Keratinocyte (primary cell): Measurements from ENCODE around the gene TRAPPC14. TPM values are rescaled to one million over a fixed set of nuclear protein-coding genes. Genes with fewer than 3 reads are reported as not detected.

Experiments used
- DNase-seq: peaks from one replicate; pipeline ENCODE4 v3.0.0-alpha.2; 2011; ENCODE audit warnings: low read depth, missing footprints, low spot score
- FAIRE-seq: peaks from 2 replicates; lab custom pipeline; 2011; peaks lifted over from hg19 to GRCh38; lab: Jason Lieb, UNC
- H2AFZ ChIP-seq: 2 replicates; pipeline ENCODE4 v1.6.0; 2012; ENCODE audit warnings: low read length, control low read depth, inconsistent platforms; ENCODE audit not compliant: control insufficient read depth
- H3K27ac ChIP-seq: 2 replicates; pipeline ENCODE4 v1.5.1; 2011; ENCODE audit warnings: low read length; ENCODE audit not compliant: control insufficient read depth, insufficient read depth
- H3K27me3 ChIP-seq: 3 replicates; pipeline ENCODE4 v1.6.0; 2011; ENCODE audit warnings: low read length; ENCODE audit not compliant: control insufficient read depth, insufficient read depth; ENCODE audit errors: extremely low read depth
- H3K36me3 ChIP-seq, 2 experiments: 2 replicates in 1 of 2; 3 replicates in 1 of 2; pipeline ENCODE4 v1.5.1; 2011; ENCODE audit warnings: low read length in 2 of 2, mild to moderate bottlenecking in 1 of 2; ENCODE audit not compliant: control insufficient read depth in 2 of 2, insufficient read depth in 2 of 2; ENCODE audit errors: extremely low read depth in 1 of 2
- H3K4me1 ChIP-seq: 3 replicates; pipeline ENCODE4 v1.5.1; 2011; ENCODE audit warnings: low read length; ENCODE audit not compliant: control insufficient read depth, insufficient read depth; ENCODE audit errors: extremely low read depth
- H3K4me2 ChIP-seq: 3 replicates; pipeline ENCODE4 v1.6.0; 2011; ENCODE audit warnings: low read depth, low read length; ENCODE audit not compliant: control insufficient read depth, insufficient read depth; ENCODE audit errors: extremely low read depth
- H3K4me3 ChIP-seq, 3 experiments: fragments of 200-600 bp in 1 of 3; sonication (generic) in 1 of 3; 2 replicates in 2 of 3; 3 replicates in 1 of 3; pipeline ENCODE4 v1.5.1; 2011 to 2016; ENCODE audit warnings: low read length in 3 of 3, mild to moderate bottlenecking in 3 of 3, control low read depth in 2 of 3, inconsistent platforms in 1 of 3, low read depth in 1 of 3, mixed read lengths in 1 of 3, mixed run types in 1 of 3, moderate library complexity in 1 of 3; ENCODE audit not compliant: control insufficient read depth in 2 of 3, insufficient read depth in 2 of 3; ENCODE audit errors: extremely low read depth in 1 of 3
- H3K79me2 ChIP-seq: 2 replicates; pipeline ENCODE4 v1.6.0; 2012; ENCODE audit warnings: low read length; ENCODE audit not compliant: control insufficient read depth, insufficient read depth
- H3K9ac ChIP-seq: 3 replicates; pipeline ENCODE4 v1.6.0; 2011; ENCODE audit warnings: low read length; ENCODE audit not compliant: control insufficient read depth, insufficient read depth; ENCODE audit errors: extremely low read depth
- H3K9me1 ChIP-seq: 3 replicates; pipeline ENCODE4 v1.6.0; 2011; ENCODE audit warnings: low read length; ENCODE audit not compliant: control insufficient read depth, insufficient read depth; ENCODE audit errors: extremely low read depth
- H3K9me3 ChIP-seq: 2 replicates; pipeline ENCODE4 v1.5.1; 2012; ENCODE audit warnings: low read depth, low read length; ENCODE audit not compliant: control insufficient read depth
- H4K20me1 ChIP-seq: 3 replicates; pipeline ENCODE4 v1.6.0; 2011; ENCODE audit warnings: low read length; ENCODE audit not compliant: control insufficient read depth, insufficient read depth; ENCODE audit errors: extremely low read depth
- CTCF ChIP-seq, 3 experiments: IDR thresholded peaks in 1 of 3; conservative IDR thresholded peaks in 1 of 3; optimal IDR thresholded peaks in 1 of 3; 2 replicates in 2 of 3; 3 replicates in 1 of 3; pipeline versions ENCODE3 to v1.5.1; 2011; ENCODE audit warnings: low read length in 3 of 3, mild to moderate bottlenecking in 3 of 3, moderate library complexity in 2 of 3, control low read depth in 1 of 3, inconsistent platforms in 1 of 3; ENCODE audit not compliant: insufficient read depth in 2 of 3; ENCODE audit errors: extremely low read depth in 1 of 3
- EZH2 ChIP-seq: IDR thresholded peaks from one replicate; pipeline ENCODE4 v1.6.1; 2012; ENCODE audit warnings: inconsistent platforms, mild to moderate bottlenecking, low read length, moderate library complexity
- dilution Hi-C: fragments of 300-500 bp; cut with MboI; formaldehyde crosslinking; loops from one replicate; pipeline ENCODE4 v1.7.0; 2020; ENCODE audit warnings: low sequenced_read_pairs; ENCODE audit not compliant: extremely low pct_ligation_motif_present
- polyA plus RNA-seq, 5 experiments: library from polyadenylated mRNA; depleted of rRNA in 3 of 5; stranded (reverse) in 3 of 5; stranded (forward) in 1 of 5; unstranded in 1 of 5; fragments of >200 nt; gene quantifications; 1 replicate in 1 of 5; 2 replicates in 3 of 5; 3 replicates in 1 of 5; pipeline versions ENCODE4 v1.2.1 to v1.2.3, GENCODE V29; 2011 to 2012; ENCODE audit warnings: missing spikeins in 2 of 5, low read depth in 1 of 5, low replicate concordance in 1 of 5

The TRAPPC14 gene
- polyA plus RNA-seq, 1 donor (not counting 4 experiments of a cell fraction or from before 2014, with no cell fraction given): 4.7 TPM

GRCh38 chr7:100124301-100125230 is 34.0 kb downstream of the TRAPPC14 start:
- Histone ChIP-seq H3K79me2 (peaks cover 6% of the 10 kb centered on the region), H3K27me3 (no peaks in the 10 kb centered on the region), H2AFZ (no peak overlapping the region), H3K27ac (no peak overlapping the region), H3K9me3 (no peaks in the 10 kb centered on the region), H4K20me1 (no peaks in the 10 kb centered on the region), H3K9me1 (no peaks in the 10 kb centered on the region), H3K4me1 (peaks cover 14% of the 10 kb centered on the region), H3K9ac (no peak overlapping the region), H3K36me3 (peaks cover 0 to 2% of the 10 kb centered on the region in 2 experiments), H3K4me2 (no peak overlapping the region), H3K4me3 (no peak overlapping the region)
- dilution Hi-C loops: no loop called here
- TF ChIP-seq EZH2: no peak
- no peak for TF ChIP-seq CTCF (optimal IDR thresholded peaks at IDR 0.05 in 1 of 3, IDR thresholded peaks at IDR 0.05 in 1 of 3, conservative IDR thresholded peaks at IDR 0.05 in 1 of 3; ENCODE audit: extremely low read depth in 1 of 3, insufficient read depth in 2 of 3, low read length in 3 of 3)
- DNase-seq (no peak), FAIRE-seq (no peak)

- no peak for DNase-seq
- FAIRE-seq: no peak
- H3K27ac ChIP-seq: no peak overlapping the region
Measured at GRCh38 chr7:100122568-100122967, 36.0 kb downstream of the TRAPPC14 start.

More at GRCh38 chr7:100122568-100122967, 36.0 kb downstream of the TRAPPC14 start:
- H3K4me2 ChIP-seq: no peak overlapping the region
- no peak overlapping the region for H2AFZ ChIP-seq
- no peaks in the 10 kb centered on the region for H3K9me1 ChIP-seq
- H3K4me3 ChIP-seq: no peak overlapping the region
- no peaks in the 10 kb centered on the region for H3K9me3 ChIP-seq
- H3K4me1 ChIP-seq: peaks cover 10% of the 10 kb centered on the region
- H3K36me3 ChIP-seq: peaks cover 0 to 2% of the 10 kb centered on the region in 2 experiments
- H3K27me3 ChIP-seq: no peaks in the 10 kb centered on the region
- no peak overlapping the region for H3K9ac ChIP-seq
- TF ChIP-seq CTCF (optimal IDR thresholded peaks at IDR 0.05 in 1 of 3, IDR thresholded peaks at IDR 0.05 in 1 of 3, conservative IDR thresholded peaks at IDR 0.05 in 1 of 3; ENCODE audit: extremely low read depth in 1 of 3, insufficient read depth in 2 of 3, low read length in 3 of 3): no peak
- no peak for TF ChIP-seq EZH2
- H4K20me1 ChIP-seq: peaks cover 3% of the 10 kb centered on the region
- peaks cover 15% of the 10 kb centered on the region for H3K79me2 ChIP-seq
- dilution Hi-C loops: no loop called here
